Measurements from ENCODE around the gene DDX24. TPM values are rescaled to one million over a fixed set of nuclear protein-coding genes. Genes with fewer than 3 reads are reported as not detected.

The DDX24 gene
- total and polyA plus RNA-seq, 9 donors: 80.5 to 114 (median 85.4) TPM

DNA sequence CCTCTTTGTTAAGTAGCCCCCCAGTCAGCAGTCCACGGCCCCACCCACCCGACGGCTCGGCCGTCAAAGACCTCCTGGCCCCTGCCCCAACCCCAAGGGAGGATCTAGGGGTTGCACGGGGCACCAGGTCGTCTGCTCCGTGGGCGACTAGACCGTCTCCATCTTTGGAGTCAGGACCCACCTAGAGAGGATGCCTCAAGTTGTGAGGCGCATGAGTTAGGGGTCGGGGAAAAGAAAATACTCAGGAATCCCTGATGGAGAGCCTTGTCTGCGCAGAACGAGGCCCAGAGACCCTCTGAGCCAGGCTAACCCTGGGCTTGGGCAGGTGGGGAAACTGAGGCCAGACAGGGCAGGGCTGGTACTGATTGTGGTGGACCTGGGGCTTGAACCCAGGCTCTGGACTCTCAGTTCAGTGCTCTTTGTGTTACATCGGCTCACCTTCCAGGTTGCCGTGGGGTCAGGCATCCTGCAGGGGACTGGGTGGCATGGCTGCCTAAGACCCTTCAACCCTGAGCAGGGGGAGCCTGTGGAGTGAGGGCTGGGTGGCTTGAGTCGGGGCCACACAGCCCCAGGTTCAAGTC lies 54.0 kb downstream of the DDX24 start:
- H3K36me3 ChIP-seq (ENCODE audit: control insufficient read depth, insufficient read depth, low read length): no peaks in the 10 kb centered on the region
- 30% methylated on average over 16 of the region's 17 CpGs for WGBS (ENCODE audit: insufficient coverage)
- H3K27me3 ChIP-seq (ENCODE audit: control insufficient read depth, insufficient read depth, low read length): peaks cover 2% of the 10 kb centered on the region
- H3K27ac ChIP-seq (ENCODE audit: low read length): no peak overlapping the region
- no peak for DNase-seq
- H3K4me3 ChIP-seq (ENCODE audit: low read length): peak overlapping the region; percentile 47
- no peaks in the 10 kb centered on the region for H3K9me3 ChIP-seq (replicated peaks; ENCODE audit: control insufficient read depth, low read depth, low read length)
- peaks cover 6% of the 10 kb centered on the region for H3K4me1 ChIP-seq (ENCODE audit: control insufficient read depth, insufficient read depth, low read length)

DNA sequence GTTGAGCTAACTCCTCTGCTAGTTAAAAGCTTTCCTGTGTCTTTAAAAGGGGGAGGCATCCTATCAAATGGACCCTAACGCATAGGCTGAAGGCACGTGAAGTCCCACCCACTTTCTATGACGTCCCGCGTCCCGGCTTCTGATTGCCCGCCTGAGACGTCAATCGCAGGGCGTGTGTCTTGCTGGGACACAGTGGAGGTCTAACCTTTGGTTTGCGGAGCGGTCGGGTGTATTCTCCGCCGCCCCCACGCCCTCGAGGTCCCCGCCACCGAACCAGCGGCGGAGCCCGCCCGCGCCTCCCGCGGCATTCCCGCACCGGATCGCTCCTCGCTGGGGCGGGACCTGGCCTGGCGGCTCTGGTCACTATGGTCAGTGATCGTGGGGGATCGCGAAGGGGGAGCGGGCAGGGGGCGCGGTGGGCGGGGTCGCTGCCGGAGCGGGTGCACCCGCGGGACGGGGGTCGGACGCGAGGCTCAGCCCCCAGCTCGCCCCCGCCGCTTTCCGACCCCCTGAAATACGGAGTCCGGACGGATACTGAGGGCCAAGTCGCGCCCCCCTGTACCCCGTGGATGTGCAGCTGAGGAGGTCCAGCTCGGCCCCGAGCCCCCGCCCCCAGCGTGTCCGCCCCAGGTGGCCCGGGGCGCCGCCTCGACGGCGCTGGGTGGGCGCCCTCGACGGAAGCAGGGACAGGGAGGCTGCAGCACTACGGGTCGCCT lies 54.7 kb downstream of the DDX24 start, which contains the start of gene OTUB2:
TSS of gene OTUB2 (plus strand) at position 168 of the 716 bp plus-strand sequence. CDS start at position 366, 198 bp downstream.
- peak; percentile 100 for DNase-seq
- WGBS (ENCODE audit: insufficient coverage): under 1% methylated on average over 66 of the region's 74 CpGs
- H3K9me3 ChIP-seq (replicated peaks; ENCODE audit: control insufficient read depth, low read depth, low read length): no peaks in the 10 kb centered on the region
- peak within 1 kb of the TSS; percentile 47 for H3K4me3 ChIP-seq (ENCODE audit: low read length)
- H3K27me3 ChIP-seq (ENCODE audit: control insufficient read depth, insufficient read depth, low read length): peaks cover 2% of the 10 kb centered on the region
- peaks cover 6% of the 10 kb centered on the region for H3K4me1 ChIP-seq (ENCODE audit: control insufficient read depth, insufficient read depth, low read length)
- H3K27ac ChIP-seq (ENCODE audit: low read length): no peak within 1 kb of the TSS
- no peaks in the 10 kb centered on the region for H3K36me3 ChIP-seq (ENCODE audit: control insufficient read depth, insufficient read depth, low read length)

DNA sequence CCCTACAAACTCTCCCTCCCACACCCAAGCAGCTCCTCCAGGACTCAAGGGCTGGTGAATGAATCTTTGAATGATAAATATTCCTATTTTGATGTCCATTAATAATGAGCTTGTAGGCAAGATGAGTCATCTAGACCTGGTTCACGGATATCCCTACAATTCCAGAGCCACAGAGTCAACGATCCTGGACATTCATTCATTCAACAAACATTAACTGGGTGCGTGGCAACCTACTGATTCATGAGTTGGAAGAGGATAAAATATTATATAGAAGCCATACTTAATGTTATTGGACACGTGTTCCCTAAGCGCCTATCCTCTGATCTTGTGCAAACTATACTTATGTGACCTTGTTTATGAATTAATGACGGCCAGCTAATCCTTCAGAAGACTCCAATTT lies 55.3 kb downstream of the DDX24 start:
- Histone ChIP-seq H3K4me3 (ENCODE audit: low read length) (no peak overlapping the region), H3K36me3 (ENCODE audit: control insufficient read depth, insufficient read depth, low read length) (no peaks in the 10 kb centered on the region)
- WGBS (ENCODE audit: insufficient coverage): no CpG with 5 or more reads among the region's 6 CpGs

DNA sequence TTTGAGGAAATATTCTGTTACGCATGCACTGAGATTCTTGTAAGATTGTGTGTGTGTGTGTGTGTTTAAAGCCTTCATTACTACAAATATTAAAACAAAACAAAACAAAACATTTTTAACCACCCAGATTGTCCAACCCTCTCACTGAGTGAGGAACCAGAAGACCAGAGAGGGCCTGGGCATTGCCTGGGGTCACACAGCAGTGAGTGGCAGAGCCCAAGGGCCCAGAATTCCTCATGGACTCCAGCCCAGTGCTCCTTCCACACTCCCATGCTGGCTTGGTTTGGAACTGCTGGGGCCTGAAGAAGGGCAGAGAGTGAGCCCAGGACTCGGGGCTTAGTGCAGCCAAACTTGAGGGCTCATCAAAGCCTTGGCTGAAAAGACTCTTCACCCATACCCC lies 56.5 kb downstream of the DDX24 start:
- Histone ChIP-seq H3K4me3 (ENCODE audit: low read length) (no peak overlapping the region), H3K27ac (ENCODE audit: low read length) (no peak overlapping the region), H3K36me3 (ENCODE audit: control insufficient read depth, insufficient read depth, low read length) (no peaks in the 10 kb centered on the region), H3K27me3 (ENCODE audit: control insufficient read depth, insufficient read depth, low read length) (peaks cover 2% of the 10 kb centered on the region), H3K4me1 (ENCODE audit: control insufficient read depth, insufficient read depth, low read length) (peaks cover 6% of the 10 kb centered on the region), H3K9me3 (replicated peaks; ENCODE audit: control insufficient read depth, low read depth, low read length) (no peaks in the 10 kb centered on the region)
- WGBS (ENCODE audit: insufficient coverage): 80% methylated on average over 1 of the region's 2 CpGs
- DNase-seq: no peak

More for the DNA sequence above, 55.3 kb downstream of the DDX24 start:
- H3K27me3 ChIP-seq (ENCODE audit: control insufficient read depth, insufficient read depth, low read length): peaks cover 2% of the 10 kb centered on the region
- no peaks in the 10 kb centered on the region for H3K9me3 ChIP-seq (replicated peaks; ENCODE audit: control insufficient read depth, low read depth, low read length)
- no peak for DNase-seq
- H3K27ac ChIP-seq (ENCODE audit: low read length): no peak overlapping the region
- peaks cover 6% of the 10 kb centered on the region for H3K4me1 ChIP-seq (ENCODE audit: control insufficient read depth, insufficient read depth, low read length)

DNA sequence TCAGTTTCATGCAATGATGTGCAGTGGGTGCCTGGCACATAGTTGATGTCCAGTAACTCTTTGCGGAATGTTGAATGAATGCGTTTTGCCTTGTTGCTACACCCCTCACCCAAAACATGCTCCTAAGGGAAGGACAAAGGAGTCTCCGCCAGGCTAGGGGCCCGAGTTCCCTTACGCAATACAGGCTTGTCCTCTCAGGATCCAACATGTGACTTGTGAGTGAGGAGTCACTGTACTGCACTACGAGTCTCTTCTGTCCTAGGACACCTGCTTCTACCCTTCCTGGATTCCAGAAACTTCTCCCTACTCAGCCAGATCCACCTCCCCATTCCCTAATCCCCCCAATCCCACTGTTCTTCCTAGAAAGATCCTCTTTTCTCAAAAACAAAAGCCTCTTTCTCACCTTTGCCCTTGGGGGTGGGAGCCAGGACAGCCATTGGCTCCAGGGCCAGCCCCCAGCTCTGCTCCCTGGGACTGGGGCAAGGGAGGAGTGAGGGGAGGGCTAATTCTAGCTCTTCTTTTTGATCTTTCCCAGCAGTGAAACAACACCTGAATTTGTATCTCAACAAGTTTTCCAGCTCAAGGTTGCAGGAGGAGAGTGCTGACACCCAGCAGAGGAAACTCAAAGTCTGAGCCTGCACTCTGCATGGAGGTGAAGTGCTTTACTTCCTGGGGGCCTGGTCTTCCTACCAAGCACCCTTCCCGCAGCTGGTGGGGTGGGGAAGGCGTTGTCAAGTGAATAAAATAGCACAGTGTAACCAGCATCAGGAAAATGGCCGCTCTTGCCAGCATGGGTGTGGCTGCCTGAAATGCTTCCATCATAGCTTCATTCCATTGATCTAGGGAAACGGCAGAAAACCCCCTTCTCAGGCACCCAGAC lies 58.2 kb downstream of the DDX24 start:
- no peak overlapping the region for H3K27ac ChIP-seq (ENCODE audit: low read length)
- no peak overlapping the region for H3K4me3 ChIP-seq (ENCODE audit: low read length)
- H3K9me3 ChIP-seq (replicated peaks; ENCODE audit: control insufficient read depth, low read depth, low read length): no peaks in the 10 kb centered on the region
- no peak for DNase-seq
- WGBS (ENCODE audit: insufficient coverage): 20% methylated on average over 1 of the region's 10 CpGs
- no peaks in the 10 kb centered on the region for H3K36me3 ChIP-seq (ENCODE audit: control insufficient read depth, insufficient read depth, low read length)
- H3K27me3 ChIP-seq (ENCODE audit: control insufficient read depth, insufficient read depth, low read length): peaks cover 4% of the 10 kb centered on the region
- peaks cover 10% of the 10 kb centered on the region for H3K4me1 ChIP-seq (ENCODE audit: control insufficient read depth, insufficient read depth, low read length)

DNA sequence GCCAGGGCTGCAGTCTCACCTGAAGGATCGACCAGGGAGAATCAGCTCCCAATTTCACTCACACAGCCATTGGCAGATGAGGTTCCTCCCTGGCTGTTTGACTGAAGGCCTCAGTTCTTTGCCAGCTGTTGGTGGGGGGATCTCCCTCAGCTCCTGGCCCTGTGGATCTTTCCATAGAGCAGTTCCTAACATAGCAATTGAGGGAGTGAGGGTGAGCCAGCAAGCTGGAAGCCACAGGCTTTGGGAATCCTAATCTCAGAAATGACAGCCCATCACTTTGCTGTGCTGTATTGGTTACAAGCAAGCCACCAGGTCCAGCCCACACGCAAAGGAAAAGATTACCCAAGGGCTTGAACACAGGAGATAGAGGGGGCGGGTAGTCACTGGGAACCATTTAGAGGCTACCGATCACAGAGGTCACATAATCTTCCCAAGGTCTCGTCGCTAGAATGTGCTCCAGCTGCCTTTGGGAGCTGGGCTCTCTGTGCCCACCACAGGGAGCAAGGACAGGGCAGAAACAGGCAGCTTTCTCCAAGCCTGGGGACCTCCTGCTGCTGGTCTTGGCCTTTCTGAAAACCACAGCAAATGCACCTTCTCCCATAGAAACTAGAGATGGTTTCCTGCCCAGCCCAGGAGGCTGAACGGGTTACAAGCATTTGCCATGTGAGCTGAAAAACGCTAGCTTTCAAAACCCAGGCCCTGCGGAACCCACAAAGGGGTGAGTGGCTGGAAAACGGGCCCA lies 59.4 kb downstream of the DDX24 start:
- no peak overlapping the region for H3K4me3 ChIP-seq (ENCODE audit: low read length)
- H3K27ac ChIP-seq (ENCODE audit: low read length): no peak overlapping the region
- H3K36me3 ChIP-seq (ENCODE audit: control insufficient read depth, insufficient read depth, low read length): no peaks in the 10 kb centered on the region
- no peaks in the 10 kb centered on the region for H3K9me3 ChIP-seq (replicated peaks; ENCODE audit: control insufficient read depth, low read depth, low read length)
- DNase-seq: no peak
- peaks cover 7% of the 10 kb centered on the region for H3K4me1 ChIP-seq (ENCODE audit: control insufficient read depth, insufficient read depth, low read length)
- 57% methylated on average over 5 of the region's 10 CpGs for WGBS (ENCODE audit: insufficient coverage)
- peaks cover 6% of the 10 kb centered on the region for H3K27me3 ChIP-seq (ENCODE audit: control insufficient read depth, insufficient read depth, low read length)

DNA sequence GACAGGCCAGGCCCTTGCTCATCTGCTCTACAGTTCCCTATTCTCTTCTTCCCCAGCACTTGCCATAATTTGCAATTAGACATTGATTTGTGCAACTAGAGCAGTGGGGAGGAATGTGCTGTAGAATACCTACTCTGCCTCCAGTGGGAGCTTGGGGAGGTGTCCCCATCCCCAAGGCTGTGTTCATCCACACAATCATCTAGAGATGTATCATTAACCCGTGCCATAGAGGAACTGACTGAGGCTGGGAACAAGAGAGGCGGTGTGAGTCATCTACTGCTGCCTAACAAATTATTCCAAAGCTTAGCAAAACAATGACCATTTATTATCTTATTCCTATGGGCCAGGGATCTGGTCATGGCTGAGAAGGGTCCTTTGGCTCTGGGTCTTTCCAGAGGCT lies 60.0 kb downstream of the DDX24 start:
- H3K4me3 ChIP-seq (ENCODE audit: low read length): no peak overlapping the region
- no peak for DNase-seq
- no peak overlapping the region for H3K27ac ChIP-seq (ENCODE audit: low read length)
- WGBS (ENCODE audit: insufficient coverage): 83% methylated on average over 2 of the region's 2 CpGs
- H3K4me1 ChIP-seq (ENCODE audit: control insufficient read depth, insufficient read depth, low read length): peaks cover 7% of the 10 kb centered on the region
- no peaks in the 10 kb centered on the region for H3K36me3 ChIP-seq (ENCODE audit: control insufficient read depth, insufficient read depth, low read length)
- peaks cover 7% of the 10 kb centered on the region for H3K27me3 ChIP-seq (ENCODE audit: control insufficient read depth, insufficient read depth, low read length)
- H3K9me3 ChIP-seq (replicated peaks; ENCODE audit: control insufficient read depth, low read depth, low read length): no peaks in the 10 kb centered on the region

DNA sequence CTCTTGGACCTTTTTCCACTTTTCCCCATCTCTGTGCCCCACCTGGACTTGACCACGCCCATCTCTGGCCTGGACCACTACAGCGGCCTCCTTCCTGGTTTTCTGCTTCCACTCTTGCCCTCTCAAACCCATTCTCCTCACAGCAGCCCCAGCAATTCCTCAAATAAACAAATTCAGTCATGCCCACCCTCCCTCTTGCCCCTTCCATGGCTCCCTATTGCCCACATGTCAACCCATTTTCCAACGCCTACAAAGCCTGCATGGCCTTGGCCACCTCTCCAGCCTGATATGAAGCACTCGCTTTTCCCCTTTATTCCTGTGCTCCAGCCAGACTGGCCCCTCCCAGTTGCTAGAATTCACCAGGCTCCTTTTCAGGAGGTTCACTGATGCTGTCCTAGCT lies 60.7 kb downstream of the DDX24 start:
- H3K4me3 ChIP-seq (ENCODE audit: low read length): no peak overlapping the region
- 78% methylated on average over 4 of the region's 4 CpGs for WGBS (ENCODE audit: insufficient coverage)
- no peak overlapping the region for H3K27ac ChIP-seq (ENCODE audit: low read length)
- DNase-seq: no peak
- H3K9me3 ChIP-seq (replicated peaks; ENCODE audit: control insufficient read depth, low read depth, low read length): no peaks in the 10 kb centered on the region
- H3K27me3 ChIP-seq (ENCODE audit: control insufficient read depth, insufficient read depth, low read length): peaks cover 8% of the 10 kb centered on the region
- H3K36me3 ChIP-seq (ENCODE audit: control insufficient read depth, insufficient read depth, low read length): no peaks in the 10 kb centered on the region
- peaks cover 5% of the 10 kb centered on the region for H3K4me1 ChIP-seq (ENCODE audit: control insufficient read depth, insufficient read depth, low read length)

DNA sequence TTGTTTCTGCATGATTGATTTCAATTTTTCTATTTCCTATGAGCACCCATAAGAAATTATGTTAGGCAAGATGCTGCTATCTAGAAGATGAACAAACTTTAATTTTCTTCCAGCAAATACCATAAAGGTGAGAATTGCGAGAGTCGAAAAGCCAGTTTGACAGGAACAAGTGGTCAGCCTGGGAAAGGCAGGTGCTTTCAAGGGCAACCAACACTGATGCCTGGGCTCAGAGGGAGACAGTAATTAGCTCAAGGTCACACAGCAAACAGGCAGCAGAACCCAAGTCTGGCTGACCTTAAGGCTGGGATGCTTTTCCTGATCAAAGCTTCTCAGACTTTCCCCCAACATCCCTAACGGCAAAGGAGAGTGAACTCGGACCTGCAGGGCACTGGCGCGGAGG lies 61.7 kb downstream of the DDX24 start:
- no peak for DNase-seq
- WGBS (ENCODE audit: insufficient coverage): 100% methylated on average over 1 of the region's 6 CpGs
- peaks cover 5% of the 10 kb centered on the region for H3K4me1 ChIP-seq (ENCODE audit: control insufficient read depth, insufficient read depth, low read length)
- H3K27ac ChIP-seq (ENCODE audit: low read length): no peak overlapping the region
- no peak overlapping the region for H3K4me3 ChIP-seq (ENCODE audit: low read length)
- H3K36me3 ChIP-seq (ENCODE audit: control insufficient read depth, insufficient read depth, low read length): no peaks in the 10 kb centered on the region
- peaks cover 12% of the 10 kb centered on the region for H3K27me3 ChIP-seq (ENCODE audit: control insufficient read depth, insufficient read depth, low read length)
- H3K9me3 ChIP-seq (replicated peaks; ENCODE audit: control insufficient read depth, low read depth, low read length): no peaks in the 10 kb centered on the region

Data from muscle of leg (tissue), 11 donors.